ENCODE results near the gene EIF3L. TPM values are rescaled to one million over a fixed set of nuclear protein-coding genes. Genes with fewer than 3 reads are reported as not detected.

EIF3L gene
- total and polyA plus RNA-seq, 9 of the 15 experiments (the other 6 are each of a cell fraction or from before 2014, with no cell fraction given), result 257 to 699 (median 368) TPM

- TF ChIP-seq ZBTB33 (CRISPR knock-in tag; IDR thresholded peaks at IDR 0.05), result 0 out of 2 replicates have a peak, but pooled peaks have one; percentile 38
Measured at GRCh38 chr22:37817705-37818408, 31.4 kb upstream of the EIF3L start (continued).

- no peak overlapping the region for H3K27ac ChIP-seq (ENCODE audit: extremely low read depth, low read depth, low read length)
- no peaks in the 10 kb centered on the region for H3K9me1 ChIP-seq (ENCODE audit: control insufficient read depth, insufficient read depth, low read length)
- H3K36me3 ChIP-seq (ENCODE audit: control insufficient read depth, insufficient read depth, low read length), result peaks cover 35% of the 10 kb centered on the region; the same call in 2 of the 3 replicates
- H3K9ac ChIP-seq (ENCODE audit: insufficient read depth in 1 of 2, low read depth in 2 of 2, low read length in 2 of 2), result no peak overlapping the region
- WGBS (ENCODE audit: insufficient coverage, low coverage, missing lambda C conversion rate), result 98% methylated on average over 26 of the region's 68 CpGs
- no peaks in the 10 kb centered on the region for H4K20me1 ChIP-seq (replicated peaks; ENCODE audit: control insufficient read depth, insufficient read depth, low read length)
- in situ Hi-C loops (cut with MboI) (loop anchor here (5.0 kb wide), 1 partner anchor 144 kb away; no protein-coding TSS in a partner anchor), intact Hi-C loops (cut with micrococcal nuclease) (no loop called here)
- no TSS peak for BruUV-seq (replicated peaks)
- H2AFZ ChIP-seq (ENCODE audit: low read depth, low read length), result no peak overlapping the region
- H3K4me1 ChIP-seq (replicated peaks in 1 of 2; ENCODE audit: control insufficient read depth in 2 of 2, insufficient read depth in 2 of 2, low read length in 2 of 2), result peaks cover 7 to 20% of the 10 kb centered on the region in 2 experiments; a peak in 4 of 5 replicates
- TF ChIP-seq ZNF695 (CRISPR knock-in tag; IDR thresholded peaks at IDR 0.05) (no peak), HNRNPL (IDR thresholded peaks at IDR 0.05; ENCODE audit: low read depth, low read length) (peak; percentile 30; the same call in 1 of the 2 replicates), NFE2L1 (tag; IDR thresholded peaks at IDR 0.05; ENCODE audit: borderline replicate concordance, low read depth) (no peak), POLR2G (IDR thresholded peaks at IDR 0.05; ENCODE audit: low read depth, low read length) (peak; percentile 82), FIP1L1 (IDR thresholded peaks at IDR 0.05; ENCODE audit: low read depth, low read length, poor library complexity, severe bottlenecking) (peak; percentile 63), RBFOX2 (IDR thresholded peaks at IDR 0.05; ENCODE audit: low read depth, low read length) (peak; percentile 57), ZBTB33 (CRISPR knock-in tag; IDR thresholded peaks at IDR 0.05) (peak; percentile 97)
- no peaks in the 10 kb centered on the region for H3K9me3 ChIP-seq (replicated peaks; ENCODE audit: control insufficient read depth, insufficient read depth, low read depth, low read length)
- no peaks in the 10 kb centered on the region for H3K79me2 ChIP-seq (ENCODE audit: control insufficient read depth, insufficient read depth, low read length)
- no peak for ATAC-seq
- H3K27me3 ChIP-seq (ENCODE audit: control insufficient read depth in 2 of 2, insufficient read depth in 2 of 2, low read length in 2 of 2), result no peaks in the 10 kb centered on the region
- ChIA-PET CTCF (ENCODE audit: low intra/inter-chr PET ratio) (interaction anchor here (2.1 to 2.4 kb wide), 2 partner anchors 45 to 146 kb away, joined by 9 to 12 read pairs; no protein-coding TSS in a partner anchor), POLR2A (interaction anchor here (0.6 to 5.0 kb wide), 8 partner anchors 9 to 136 kb away, joined by 3 to 34 read pairs (median 5); partner anchors contain the start of gene GCAT)
- H3K4me2 ChIP-seq (ENCODE audit: insufficient read depth, low read length), result no peak overlapping the region
- no peak for DNase-seq (ENCODE audit: extremely low read depth in 1 of 4, low spot score in 3 of 4)
- no peak overlapping the region for H3K4me3 ChIP-seq
- no peak for FAIRE-seq
Measured at GRCh38 chr22:37818409-37819104, 30.7 kb upstream of the EIF3L start.

Data from K562 (cell line).